ENCODE measurements around the gene CDCP1. TPM values are rescaled to one million over a fixed set of nuclear protein-coding genes. Genes with fewer than 3 reads are reported as not detected.

The CDCP1 gene
- total RNA-seq, 1 experiment from 2014 or later = 0.13 TPM

DNA sequence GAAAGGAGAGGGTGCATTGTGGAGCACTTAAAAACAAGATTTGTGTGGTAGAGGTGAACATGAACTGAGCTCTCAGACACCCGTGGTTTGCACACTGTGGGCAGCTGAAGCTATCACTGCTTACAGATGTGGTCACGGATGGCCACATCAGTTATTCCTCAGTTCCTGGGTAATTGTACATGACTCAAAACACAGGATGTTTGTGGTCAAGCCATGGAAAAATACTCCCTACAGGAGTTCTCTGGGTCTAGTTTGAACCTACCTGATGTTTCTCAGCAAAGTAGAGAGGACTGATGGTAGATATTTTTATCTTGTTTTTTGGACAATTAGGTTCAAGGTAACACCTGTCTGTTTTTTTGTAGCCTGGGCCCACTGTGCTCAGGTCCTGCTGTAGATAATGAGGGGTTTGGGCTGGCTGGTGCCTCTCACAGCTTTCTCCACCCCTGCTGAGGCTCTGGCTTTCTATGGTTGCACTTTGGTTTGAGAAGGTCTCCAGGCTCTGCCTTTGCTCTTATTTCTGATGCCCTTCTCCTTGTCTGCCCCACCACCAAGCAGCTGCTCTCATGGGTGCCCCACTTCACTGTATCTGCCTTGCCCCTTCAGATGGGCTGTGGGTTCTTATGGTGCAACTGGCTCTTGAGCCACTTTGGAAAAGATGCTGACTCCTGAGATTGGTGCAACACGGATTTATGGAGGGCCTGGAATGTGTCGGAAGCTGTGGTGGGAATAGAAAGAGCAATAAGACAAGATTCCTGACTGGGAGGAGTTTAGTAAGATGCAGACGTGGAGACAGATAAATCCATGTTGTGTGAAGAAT, 40.1 kb downstream of the CDCP1 start:
- intact Hi-C loops (cut with micrococcal nuclease; ENCODE audit: unreplicated experiment) = no loop called here
- BruUV-seq (replicated peaks) = no TSS peak
- Histone ChIP-seq H3K27me3 (replicated peaks; ENCODE audit: insufficient read depth, low read depth, low read length, poor library complexity) (no peaks in the 10 kb centered on the region), H3K27ac (ENCODE audit: low read depth, low read length, poor library complexity, severe bottlenecking) (no peak overlapping the region), H3K36me3 (ENCODE audit: insufficient read depth, low read length, poor library complexity, severe bottlenecking) (no peaks in the 10 kb centered on the region), H3K4me1 (ENCODE audit: insufficient read depth, low read length, poor library complexity, severe bottlenecking) (no peaks in the 10 kb centered on the region), H3K4me3 (ENCODE audit: low read depth, low read length, poor library complexity, severe bottlenecking) (no peak overlapping the region), H3K9me3 (ENCODE audit: low read depth, low read length, poor library complexity, severe bottlenecking) (no peaks in the 10 kb centered on the region)
- ChIA-PET CTCF (no interaction called here), POLR2A (ENCODE audit: low non-redundant PET) (no interaction called here)
- TF ChIP-seq EZH2 (IDR thresholded peaks at IDR 0.05; ENCODE audit: borderline replicate concordance, low read depth, low read length, poor library complexity, severe bottlenecking) = no peak
- TF ChIP-seq, protein P1, sequence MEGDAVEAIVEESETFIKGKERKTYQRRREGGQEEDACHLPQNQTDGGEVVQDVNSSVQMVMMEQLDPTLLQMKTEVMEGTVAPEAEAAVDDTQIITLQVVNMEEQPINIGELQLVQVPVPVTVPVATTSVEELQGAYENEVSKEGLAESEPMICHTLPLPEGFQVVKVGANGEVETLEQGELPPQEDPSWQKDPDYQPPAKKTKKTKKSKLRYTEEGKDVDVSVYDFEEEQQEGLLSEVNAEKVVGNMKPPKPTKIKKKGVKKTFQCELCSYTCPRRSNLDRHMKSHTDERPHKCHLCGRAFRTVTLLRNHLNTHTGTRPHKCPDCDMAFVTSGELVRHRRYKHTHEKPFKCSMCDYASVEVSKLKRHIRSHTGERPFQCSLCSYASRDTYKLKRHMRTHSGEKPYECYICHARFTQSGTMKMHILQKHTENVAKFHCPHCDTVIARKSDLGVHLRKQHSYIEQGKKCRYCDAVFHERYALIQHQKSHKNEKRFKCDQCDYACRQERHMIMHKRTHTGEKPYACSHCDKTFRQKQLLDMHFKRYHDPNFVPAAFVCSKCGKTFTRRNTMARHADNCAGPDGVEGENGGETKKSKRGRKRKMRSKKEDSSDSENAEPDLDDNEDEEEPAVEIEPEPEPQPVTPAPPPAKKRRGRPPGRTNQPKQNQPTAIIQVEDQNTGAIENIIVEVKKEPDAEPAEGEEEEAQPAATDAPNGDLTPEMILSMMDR (conservative IDR thresholded peaks at IDR 0.05; ENCODE audit: low read depth, low read length) = no peak
- DNase-seq (ENCODE audit: low spot score) = no peak

DNA sequence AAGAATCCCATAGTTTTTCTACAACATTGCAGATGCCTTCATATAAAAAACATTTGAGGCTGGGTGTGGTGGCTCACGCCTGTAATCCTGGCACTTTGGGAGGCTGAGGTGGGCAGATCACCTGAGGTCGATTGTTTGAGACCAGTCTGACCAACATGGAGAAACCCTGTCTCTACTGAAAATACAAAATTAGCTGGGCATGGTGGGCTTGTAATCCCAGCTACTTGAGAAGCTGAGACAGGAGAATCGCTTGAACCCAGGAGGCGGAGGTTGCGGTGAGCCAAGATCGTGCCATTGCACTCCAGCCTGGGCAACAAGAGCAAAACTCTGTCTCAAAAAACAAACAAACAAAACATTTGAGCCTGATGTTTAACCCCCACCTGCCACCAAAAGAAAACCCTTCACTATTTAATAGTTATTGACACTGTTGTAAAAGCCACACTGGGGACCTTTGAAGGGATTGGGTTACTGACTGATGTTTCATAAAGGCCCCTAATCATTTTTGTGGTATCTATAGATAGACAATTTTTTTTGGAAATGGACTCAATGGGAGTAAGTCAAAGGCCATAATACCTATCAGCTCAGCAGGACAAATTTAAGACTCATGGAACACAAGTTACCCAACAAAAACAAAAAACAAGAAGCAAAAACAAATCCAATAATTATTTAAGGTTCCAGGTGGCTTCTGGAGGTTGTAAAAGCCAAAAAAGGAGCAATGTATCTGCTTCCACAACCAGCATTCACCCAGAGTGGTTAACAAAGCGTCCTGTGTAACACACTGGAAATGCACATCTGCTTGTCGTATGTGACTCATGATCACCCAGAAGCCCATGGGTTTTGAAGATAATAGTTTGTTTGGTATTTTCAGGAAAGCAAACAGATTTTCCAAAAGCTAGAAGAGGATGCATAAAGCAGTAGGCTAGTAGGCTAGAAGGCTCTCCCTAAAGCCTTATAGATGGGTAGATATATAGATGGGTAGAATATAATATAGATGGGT, 41.2 kb downstream of the CDCP1 start:
- no TSS peak for BruUV-seq (replicated peaks)
- intact Hi-C loops (cut with micrococcal nuclease; ENCODE audit: unreplicated experiment) = no loop called here
- Histone ChIP-seq H3K4me1 (ENCODE audit: insufficient read depth, low read length, poor library complexity, severe bottlenecking) (no peaks in the 10 kb centered on the region), H3K27me3 (replicated peaks; ENCODE audit: insufficient read depth, low read depth, low read length, poor library complexity) (no peaks in the 10 kb centered on the region), H3K36me3 (ENCODE audit: insufficient read depth, low read length, poor library complexity, severe bottlenecking) (no peaks in the 10 kb centered on the region), H3K9me3 (ENCODE audit: low read depth, low read length, poor library complexity, severe bottlenecking) (no peaks in the 10 kb centered on the region), H3K4me3 (ENCODE audit: low read depth, low read length, poor library complexity, severe bottlenecking) (no peak overlapping the region), H3K27ac (ENCODE audit: low read depth, low read length, poor library complexity, severe bottlenecking) (no peak overlapping the region)
- DNase-seq (ENCODE audit: low spot score) = no peak
- ChIA-PET POLR2A (ENCODE audit: low non-redundant PET) (no interaction called here), CTCF (no interaction called here)
- no peak for TF ChIP-seq EZH2 (IDR thresholded peaks at IDR 0.05; ENCODE audit: borderline replicate concordance, low read depth, low read length, poor library complexity, severe bottlenecking)
- TF ChIP-seq, protein P1 (conservative IDR thresholded peaks at IDR 0.05; ENCODE audit: low read depth, low read length) = no peak

DNA sequence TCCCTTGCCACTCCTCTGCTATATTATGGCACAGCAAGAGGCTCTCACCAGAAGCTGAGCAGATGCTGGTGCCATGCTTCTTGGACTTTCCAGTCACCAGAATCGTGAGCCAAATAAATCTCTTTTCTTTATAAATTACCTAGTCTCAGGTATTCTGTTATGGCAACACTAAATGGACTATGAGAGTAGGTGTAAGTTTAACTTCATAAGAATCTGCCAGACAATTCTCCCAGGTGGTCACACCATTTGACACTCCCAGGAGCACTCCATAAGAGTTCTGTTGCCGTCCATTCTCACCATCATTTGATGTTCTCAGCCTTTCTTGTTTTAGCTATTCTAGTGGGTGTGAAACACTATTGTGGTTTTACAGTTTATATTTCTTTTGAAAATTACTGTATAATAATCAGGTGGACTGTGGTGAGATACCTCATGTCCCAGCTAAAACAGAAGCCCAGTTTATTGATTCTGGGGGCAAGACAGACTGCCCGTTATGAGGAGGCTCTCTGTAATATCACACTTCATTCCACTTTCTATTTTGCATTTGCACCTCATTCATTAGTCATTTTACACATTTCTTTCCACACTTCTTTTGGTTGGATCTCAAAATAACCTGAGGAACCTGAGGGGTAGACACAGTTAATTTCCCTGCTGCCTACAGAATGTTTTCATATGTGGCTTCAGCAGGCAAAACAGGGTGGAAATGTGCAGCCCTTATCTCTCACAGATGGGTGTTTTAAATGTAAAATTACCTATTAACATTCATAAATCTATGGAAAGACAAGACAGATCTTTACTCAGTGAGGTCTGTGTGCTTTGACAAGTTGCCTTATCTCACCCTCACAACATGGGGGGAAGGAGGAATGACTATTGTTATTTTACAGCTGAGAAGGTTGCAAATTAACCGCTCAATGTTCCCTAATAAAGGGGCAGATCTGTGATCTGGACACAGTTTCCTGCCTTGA, 42.1 kb downstream of the CDCP1 start:
- BruUV-seq (replicated peaks) = no TSS peak
- TF ChIP-seq, protein P1 (conservative IDR thresholded peaks at IDR 0.05; ENCODE audit: low read depth, low read length) = no peak
- no peak for TF ChIP-seq EZH2 (IDR thresholded peaks at IDR 0.05; ENCODE audit: borderline replicate concordance, low read depth, low read length, poor library complexity, severe bottlenecking)
- H3K27ac ChIP-seq (ENCODE audit: low read depth, low read length, poor library complexity, severe bottlenecking) = no peak overlapping the region
- ChIA-PET CTCF (no interaction called here), POLR2A (ENCODE audit: low non-redundant PET) (interaction anchor here (0.6 kb wide), 1 partner anchor 51 kb away, joined by 8 read pairs; no protein-coding TSS in a partner anchor)
- DNase-seq (ENCODE audit: low spot score) = no peak
- no peaks in the 10 kb centered on the region for H3K9me3 ChIP-seq (ENCODE audit: low read depth, low read length, poor library complexity, severe bottlenecking)
- H3K4me3 ChIP-seq (ENCODE audit: low read depth, low read length, poor library complexity, severe bottlenecking) = no peak overlapping the region
- no peaks in the 10 kb centered on the region for H3K36me3 ChIP-seq (ENCODE audit: insufficient read depth, low read length, poor library complexity, severe bottlenecking)
- no peaks in the 10 kb centered on the region for H3K4me1 ChIP-seq (ENCODE audit: insufficient read depth, low read length, poor library complexity, severe bottlenecking)
- no peaks in the 10 kb centered on the region for H3K27me3 ChIP-seq (replicated peaks; ENCODE audit: insufficient read depth, low read depth, low read length, poor library complexity)
- intact Hi-C loops (cut with micrococcal nuclease; ENCODE audit: unreplicated experiment) = no loop called here
